SIG-M5 treated with dmso at 0.1 percent for 504 hours (cell line): Measurements from ENCODE around the gene SLIT2.

Experiments used
- DNase-seq: peaks from one replicate; lab custom pipeline; 2025; ENCODE audit not compliant: unreplicated experiment; lab: John Stamatoyannopoulos, UW

SLIT2 gene

DNA sequence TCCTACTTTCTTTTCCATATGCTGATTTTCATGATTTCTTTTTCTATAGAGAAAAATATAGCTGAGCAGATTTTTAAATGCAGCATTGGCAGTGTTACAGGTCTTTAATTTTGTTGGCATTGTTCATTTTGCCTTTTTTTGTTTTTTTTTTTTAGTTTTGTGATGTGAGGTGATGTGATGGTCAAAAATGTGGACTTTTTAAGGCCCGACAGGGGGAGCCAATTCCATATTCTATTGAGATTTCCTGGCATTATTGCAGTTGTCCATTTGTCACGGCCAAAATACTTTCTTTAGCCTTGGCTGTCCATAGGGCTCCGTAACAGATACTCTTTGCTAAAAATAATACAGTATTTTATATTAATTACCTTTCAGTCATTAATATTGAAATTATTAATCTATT, 47.8 kb downstream of the SLIT2 start:
- no peak for DNase-seq

DNA sequence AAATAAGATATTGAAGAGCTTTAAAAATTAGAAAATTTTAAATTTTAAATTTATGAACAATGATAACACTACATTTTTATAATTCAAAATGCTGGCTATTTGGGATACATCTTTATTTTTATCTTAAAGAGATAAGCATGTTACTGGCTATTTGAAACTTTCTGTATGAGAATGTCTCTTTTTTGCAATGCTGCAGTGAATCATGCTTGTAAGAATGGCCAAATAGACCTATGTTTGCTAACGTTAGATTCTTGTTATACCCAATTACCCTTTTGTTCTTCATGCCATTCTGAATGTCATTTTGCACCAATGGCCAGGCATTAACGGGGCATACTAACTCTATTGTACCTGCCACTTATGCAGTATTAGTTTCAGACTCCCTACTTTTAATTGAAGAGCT, 49.5 kb downstream of the SLIT2 start:
- no peak for DNase-seq
